Activated CD8-positive, alpha-beta T cell treated with anti-CD3 and anti-CD28 coated beads, Interleukin-2, amount 10 ng/mL, durations not matched to agents 7 days and 5 days (primary cell): ENCODE measurements around the gene DCTN2. TPM values are rescaled to one million over a fixed set of nuclear protein-coding genes. Genes with fewer than 3 reads are reported as not detected.

Experiments
- ATAC-seq: fragments of 150-1000 bp; cut with Tn5 transposase; one replicate; pipeline ENCODE4 v1.10.0; 2021; ENCODE audit warnings: moderate library complexity
- CTCF ChIA-PET: fragments of 350-600 bp; sonication (Branson Sonifier 250); formaldehyde crosslinking; loops from one replicate; lab custom pipeline; 2021; ENCODE audit warnings: antibody characterized with exemption; lab: Charles Lee
- POLR2A ChIA-PET: fragments of 350-600 bp; sonication (Branson Sonifier 250); formaldehyde crosslinking; loops from one replicate; lab custom pipeline; 2021; ENCODE audit warnings: antibody characterized with exemption; lab: Charles Lee
- DNase-seq: peaks from one replicate; pipeline ENCODE4 v3.0.0-alpha.2; 2020
- H3K27ac Mint-ChIP-seq: one replicate; pipeline ENCODE4 v1.8.0; 2021; ENCODE audit warnings: mild to moderate bottlenecking, mixed read lengths
- H3K27me3 Mint-ChIP-seq: one replicate; pipeline ENCODE4 v1.8.0; 2021; ENCODE audit warnings: low read depth, mixed read lengths
- H3K36me3 Mint-ChIP-seq: one replicate; pipeline ENCODE4 v1.8.0; 2021; ENCODE audit warnings: low read depth, mixed read lengths
- H3K4me1 Mint-ChIP-seq: one replicate; pipeline ENCODE4 v1.8.0; 2021; ENCODE audit warnings: low read depth, mixed read lengths
- H3K4me3 Mint-ChIP-seq: one replicate; pipeline ENCODE4 v1.8.0; 2021; ENCODE audit warnings: mild to moderate bottlenecking, mixed read lengths
- H3K9me3 Mint-ChIP-seq: one replicate; pipeline ENCODE4 v1.8.0; 2022; ENCODE audit warnings: mixed read lengths; ENCODE audit not compliant: insufficient read depth
- total RNA-seq, 2 experiments: library from RNA; stranded (reverse); gene quantifications; one replicate each; pipeline ENCODE4 v1.2.3, GENCODE V29; 2021

DCTN2 gene
- total RNA-seq, 2 experiments from 2014 or later: 89.3 to 96.5 TPM

DNA sequence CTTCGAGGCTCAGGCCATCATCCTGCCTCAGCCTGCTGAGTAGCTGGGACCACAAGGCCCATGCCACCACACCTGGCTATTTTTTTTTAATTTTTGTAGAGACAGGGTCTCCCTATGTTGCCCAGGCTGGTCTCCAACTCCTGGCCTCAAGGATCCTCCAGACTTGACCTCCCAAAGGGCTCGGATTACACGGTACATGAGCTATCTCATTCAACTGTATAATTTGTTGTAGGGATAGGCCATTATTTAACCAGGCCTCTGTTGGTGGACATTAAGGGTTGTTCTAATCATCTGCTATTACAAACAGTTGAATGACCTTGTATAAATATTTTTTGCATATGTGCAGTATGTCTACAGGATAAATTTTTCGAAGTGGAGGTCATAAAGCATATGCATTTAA lies 11.9 kb upstream of the DCTN2 start:
- Mint-ChIP-seq H3K9me3 (no peaks in the 10 kb centered on the region), H3K27me3 (peaks cover 9% of the 10 kb centered on the region), H3K4me1 (peaks cover 8% of the 10 kb centered on the region), H3K4me3 (no peak overlapping the region), H3K27ac (no peak overlapping the region), H3K36me3 (no peaks in the 10 kb centered on the region)
- ChIA-PET POLR2A (no interaction called here), CTCF (no interaction called here)
- DNase-seq (no peak), ATAC-seq (no peak)

DNA sequence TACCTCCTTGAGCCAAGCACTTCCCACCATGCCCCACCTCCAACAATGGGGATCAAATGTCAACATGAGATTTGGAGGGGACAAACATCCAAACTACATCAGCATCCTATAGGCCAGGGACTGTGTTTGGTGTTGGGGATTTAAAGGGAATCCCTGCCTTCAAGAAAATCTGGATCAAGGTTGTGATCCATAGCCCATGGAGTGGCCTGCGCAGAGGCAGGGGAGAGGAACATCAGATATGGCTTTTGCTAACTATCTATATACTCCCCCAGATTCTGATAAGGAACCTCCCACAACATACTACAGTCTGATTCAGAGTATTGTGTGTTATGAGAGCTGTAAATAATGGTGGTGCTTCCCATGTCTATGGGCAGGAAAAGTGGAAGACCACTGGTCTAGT lies 7.9 kb upstream of the DCTN2 start:
- Mint-ChIP-seq H3K4me1 (peaks cover 13% of the 10 kb centered on the region), H3K27me3 (peaks cover 6% of the 10 kb centered on the region), H3K27ac (no peak overlapping the region), H3K9me3 (no peaks in the 10 kb centered on the region), H3K4me3 (no peak overlapping the region), H3K36me3 (no peaks in the 10 kb centered on the region)
- POLR2A ChIA-PET: no interaction called here
- ATAC-seq: no peak
- CTCF ChIA-PET: interaction anchor here (0.7 to 2.1 kb wide), 3 partner anchors 28 to 99 kb away, joined by 3 to 10 read pairs (median 3); no protein-coding TSS in a partner anchor
- DNase-seq: no peak

DNA sequence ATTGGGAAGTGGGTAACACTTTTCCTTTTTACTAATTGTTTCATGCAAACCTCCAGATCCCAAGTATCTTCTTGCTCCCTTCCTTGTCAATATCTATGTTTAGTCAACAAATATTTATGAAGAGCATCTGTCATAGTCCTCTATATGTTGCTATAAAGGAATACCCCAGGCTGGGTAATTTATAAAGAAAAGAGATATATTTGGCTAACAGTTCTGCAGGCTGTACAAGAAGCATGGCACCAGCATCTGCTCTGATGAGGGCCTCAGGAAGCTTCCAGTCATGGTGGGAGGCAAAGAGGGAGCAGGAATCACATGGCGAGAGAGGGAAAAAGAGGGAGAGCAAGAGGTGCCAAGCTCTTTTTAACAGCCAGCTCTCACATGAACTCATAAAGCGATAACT lies 7.5 kb upstream of the DCTN2 start:
- CTCF ChIA-PET: interaction anchor here (0.7 to 2.1 kb wide), 2 partner anchors 29 to 51 kb away, joined by 3 to 10 read pairs; no protein-coding TSS in a partner anchor
- POLR2A ChIA-PET: no interaction called here

DNA sequence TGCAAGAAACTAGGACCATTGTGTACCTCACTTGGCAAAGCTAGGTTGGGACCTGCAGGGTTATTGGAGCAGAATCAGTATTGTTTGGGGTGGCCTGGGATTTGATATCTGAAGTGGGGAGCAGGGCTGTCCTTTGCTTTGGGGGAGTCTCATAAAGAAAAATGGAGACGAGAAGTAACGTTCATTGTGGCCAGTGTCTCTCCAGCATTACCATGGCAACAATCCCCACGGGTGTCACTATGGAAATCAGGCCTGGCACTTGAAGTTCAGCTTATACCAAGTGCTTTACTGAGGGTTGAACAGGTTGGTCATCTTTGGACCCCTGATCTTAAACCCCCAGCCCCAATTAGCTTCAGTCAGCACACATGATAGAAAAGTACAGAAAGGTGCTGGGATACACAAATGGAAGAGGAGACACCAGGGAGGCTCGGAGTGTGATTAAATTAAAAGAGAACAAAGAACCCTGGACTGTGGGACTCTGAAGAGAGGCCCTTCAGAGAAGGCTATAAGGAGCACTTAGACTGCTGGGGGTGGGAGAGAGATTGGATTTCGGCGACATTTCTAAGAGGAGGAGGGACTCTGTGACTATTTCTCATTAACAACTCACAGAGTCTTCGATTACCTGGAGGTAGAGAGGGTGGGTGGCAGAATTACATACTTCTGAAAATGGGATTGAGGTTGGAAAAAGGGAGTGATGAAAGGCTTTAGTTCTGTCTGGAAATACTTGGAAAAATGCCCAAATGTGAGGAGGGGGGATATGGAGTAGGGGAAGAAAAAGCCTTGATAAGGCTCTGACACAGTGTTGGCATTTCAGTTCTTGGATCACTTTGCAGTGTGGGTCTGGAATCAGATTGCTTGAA lies 6.6 kb upstream of the DCTN2 start:
- ATAC-seq: no peak
- DNase-seq: no peak
- Mint-ChIP-seq H3K27ac (no peak overlapping the region), H3K27me3 (peaks cover 14% of the 10 kb centered on the region), H3K4me1 (peaks cover 17% of the 10 kb centered on the region), H3K4me3 (no peak overlapping the region), H3K9me3 (no peaks in the 10 kb centered on the region), H3K36me3 (no peaks in the 10 kb centered on the region)
- ChIA-PET POLR2A (interaction anchor here (0.8 kb wide), 1 partner anchor 27 kb away, joined by 3 read pairs; no protein-coding TSS in a partner anchor), CTCF (interaction anchor here (1.7 to 2.7 kb wide), 3 partner anchors 30 to 98 kb away, joined by 3 to 10 read pairs (median 7); no protein-coding TSS in a partner anchor)

More for the DNA sequence above, 7.5 kb upstream of the DCTN2 start:
- Mint-ChIP-seq H3K27me3 (peaks cover 6% of the 10 kb centered on the region), H3K36me3 (no peaks in the 10 kb centered on the region), H3K4me3 (no peak overlapping the region), H3K9me3 (no peaks in the 10 kb centered on the region), H3K27ac (no peak overlapping the region), H3K4me1 (peaks cover 12% of the 10 kb centered on the region)
- ATAC-seq (no peak), DNase-seq (no peak)

DNA sequence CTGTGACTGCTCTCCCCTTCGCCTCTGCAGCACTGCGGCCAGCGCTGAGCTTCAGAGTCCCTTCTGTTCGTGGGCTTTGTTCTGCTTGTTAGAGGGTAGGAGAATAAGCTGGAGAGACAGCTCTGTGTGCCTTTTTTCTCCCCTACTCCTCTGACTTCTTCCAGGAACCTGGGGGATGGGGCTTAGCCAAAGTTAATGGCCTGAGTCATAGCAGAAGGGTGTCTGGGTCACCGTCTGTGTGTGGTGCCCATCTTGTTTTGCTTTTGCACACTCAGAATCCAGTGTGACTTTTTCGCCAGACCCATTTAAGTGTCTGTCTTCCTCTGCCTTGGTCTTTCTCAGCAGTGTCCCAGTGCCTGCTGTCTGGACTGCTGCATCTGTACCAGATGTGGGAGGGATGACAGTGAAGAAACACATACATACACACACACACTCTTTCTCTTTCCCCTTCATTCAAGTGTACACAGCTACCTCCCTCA lies 5.9 kb upstream of the DCTN2 start:
- Mint-ChIP-seq H3K4me1 (peaks cover 18% of the 10 kb centered on the region), H3K4me3 (no peak overlapping the region), H3K9me3 (no peaks in the 10 kb centered on the region), H3K27ac (no peak overlapping the region), H3K36me3 (no peaks in the 10 kb centered on the region), H3K27me3 (peaks cover 15% of the 10 kb centered on the region)
- no peak for ATAC-seq
- POLR2A ChIA-PET: interaction anchor here (0.8 kb wide), 1 partner anchor 26 kb away, joined by 3 read pairs; no protein-coding TSS in a partner anchor
- CTCF ChIA-PET: interaction anchor here (1.7 to 2.7 kb wide), 3 partner anchors 30 to 97 kb away, joined by 3 to 10 read pairs (median 7); no protein-coding TSS in a partner anchor
- DNase-seq: no peak

DNA sequence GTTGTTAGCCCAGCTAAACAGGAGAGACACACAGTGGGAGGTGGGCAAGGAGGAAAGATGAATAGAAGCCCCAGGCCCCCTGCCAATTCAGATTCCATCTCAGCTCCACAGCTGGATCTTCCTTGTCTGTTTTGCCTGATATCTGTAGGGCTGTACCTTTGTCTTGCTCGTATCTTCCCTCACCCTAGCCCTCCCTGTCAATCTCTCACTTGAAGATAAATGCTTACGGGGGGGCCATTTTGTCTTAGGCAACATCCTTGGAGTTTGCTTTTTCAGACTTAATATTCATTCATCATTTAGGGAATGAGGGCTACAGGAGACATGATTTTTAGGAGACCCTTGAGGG lies 5.3 kb upstream of the DCTN2 start:
- ChIA-PET CTCF (interaction anchor here (1.7 to 2.7 kb wide), 2 partner anchors 68 to 96 kb away, joined by 3 to 7 read pairs; no protein-coding TSS in a partner anchor), POLR2A (no interaction called here)
- ATAC-seq (no peak), DNase-seq (no peak)
- Mint-ChIP-seq H3K27ac (no peak overlapping the region), H3K4me3 (no peak overlapping the region), H3K27me3 (peaks cover 15% of the 10 kb centered on the region), H3K4me1 (peaks cover 22% of the 10 kb centered on the region), H3K36me3 (no peaks in the 10 kb centered on the region), H3K9me3 (no peaks in the 10 kb centered on the region)

DNA sequence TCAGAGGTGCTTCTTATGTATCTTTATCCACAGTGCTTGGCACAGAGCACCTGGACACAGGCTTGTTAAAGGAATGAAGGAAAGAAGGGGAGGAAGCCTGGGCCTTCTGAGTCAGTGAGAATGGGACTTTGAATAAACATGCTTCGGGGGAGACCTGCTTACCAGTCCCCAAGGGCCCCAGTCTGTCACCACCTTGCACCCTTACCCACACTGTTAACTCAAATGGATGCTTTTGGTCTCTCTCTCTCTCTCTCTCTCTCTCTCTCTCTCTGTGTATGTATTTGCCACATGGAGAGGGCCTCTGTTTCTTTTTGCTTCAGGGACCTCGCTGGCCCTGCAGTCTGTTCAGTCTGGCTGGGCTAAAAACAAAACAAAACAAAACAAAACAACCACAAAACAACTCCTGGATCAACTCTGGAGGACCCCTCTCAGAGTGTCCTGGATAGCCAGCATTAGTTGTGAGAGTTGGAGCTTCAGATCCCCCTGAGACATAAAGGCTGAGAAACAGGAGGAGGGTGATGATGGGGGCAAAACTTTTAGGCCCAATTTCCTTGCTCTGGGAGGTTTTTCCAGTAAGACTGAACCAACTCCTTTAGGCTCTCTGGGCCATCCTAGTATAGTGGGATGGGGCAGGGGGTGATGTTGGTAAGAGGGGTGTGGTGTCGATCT lies 4.8 kb upstream of the DCTN2 start:
- DNase-seq (no peak), ATAC-seq (no peak)
- no peak overlapping the region for H3K4me3 Mint-ChIP-seq
- no peak overlapping the region for H3K27ac Mint-ChIP-seq
- ChIA-PET CTCF (interaction anchor here (2.7 kb wide), 1 partner anchor 68 kb away, joined by 7 read pairs; no protein-coding TSS in a partner anchor), POLR2A (no interaction called here)
- peaks cover 15% of the 10 kb centered on the region for H3K27me3 Mint-ChIP-seq
- H3K9me3 Mint-ChIP-seq: no peaks in the 10 kb centered on the region
- peaks cover 25% of the 10 kb centered on the region for H3K4me1 Mint-ChIP-seq
- H3K36me3 Mint-ChIP-seq: no peaks in the 10 kb centered on the region

DNA sequence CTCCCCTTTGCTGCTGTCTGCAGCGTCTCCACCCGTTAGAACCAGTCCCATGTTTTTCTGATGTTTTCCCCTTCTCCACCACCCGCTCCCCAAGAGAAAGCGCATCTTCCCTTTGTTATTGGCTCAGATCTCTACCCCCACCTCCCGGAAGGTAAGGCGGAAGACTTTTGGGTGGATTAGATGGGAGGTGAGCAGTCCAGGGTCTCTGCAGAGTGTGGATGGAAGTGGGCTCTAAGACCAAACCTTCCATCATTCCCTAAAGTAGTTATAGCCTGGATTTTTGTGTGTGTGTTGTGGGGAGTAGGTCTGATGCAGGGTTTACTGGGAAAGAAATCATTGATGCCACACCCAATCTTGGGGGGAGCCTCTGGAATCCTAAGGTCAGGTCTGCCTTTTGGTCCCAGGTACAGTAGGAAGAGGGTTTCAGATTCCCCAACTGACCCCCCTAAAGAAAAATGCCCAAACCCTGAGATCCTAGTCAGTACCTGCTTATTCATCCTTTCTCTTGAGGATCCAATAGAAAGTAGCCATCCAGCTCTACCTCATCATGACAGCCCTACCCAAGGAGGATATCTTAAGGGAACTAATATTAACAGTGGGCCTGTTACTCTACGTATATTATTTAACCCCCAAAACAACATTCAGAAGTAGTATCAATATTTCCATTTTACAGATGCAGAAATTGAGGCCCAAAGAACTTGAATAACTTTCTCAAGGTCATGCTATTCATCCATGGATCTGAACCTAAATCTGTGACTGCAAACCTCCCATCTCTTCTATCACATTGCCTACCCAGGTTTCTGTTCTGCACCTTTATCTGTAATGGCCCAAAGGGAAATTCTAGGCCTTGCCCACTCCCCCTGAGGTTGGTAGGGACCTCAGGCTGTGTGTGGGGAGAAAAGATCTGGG lies 3.9 kb upstream of the DCTN2 start:
- ChIA-PET CTCF (no interaction called here), POLR2A (no interaction called here)
- peaks cover 15% of the 10 kb centered on the region for H3K27me3 Mint-ChIP-seq
- no peak for ATAC-seq
- peaks cover 29% of the 10 kb centered on the region for H3K4me1 Mint-ChIP-seq
- peaks cover 2% of the 10 kb centered on the region for H3K36me3 Mint-ChIP-seq
- no peaks in the 10 kb centered on the region for H3K9me3 Mint-ChIP-seq
- no peak for DNase-seq
- no peak overlapping the region for H3K27ac Mint-ChIP-seq
- H3K4me3 Mint-ChIP-seq: peak overlapping the region; percentile 51

DNA sequence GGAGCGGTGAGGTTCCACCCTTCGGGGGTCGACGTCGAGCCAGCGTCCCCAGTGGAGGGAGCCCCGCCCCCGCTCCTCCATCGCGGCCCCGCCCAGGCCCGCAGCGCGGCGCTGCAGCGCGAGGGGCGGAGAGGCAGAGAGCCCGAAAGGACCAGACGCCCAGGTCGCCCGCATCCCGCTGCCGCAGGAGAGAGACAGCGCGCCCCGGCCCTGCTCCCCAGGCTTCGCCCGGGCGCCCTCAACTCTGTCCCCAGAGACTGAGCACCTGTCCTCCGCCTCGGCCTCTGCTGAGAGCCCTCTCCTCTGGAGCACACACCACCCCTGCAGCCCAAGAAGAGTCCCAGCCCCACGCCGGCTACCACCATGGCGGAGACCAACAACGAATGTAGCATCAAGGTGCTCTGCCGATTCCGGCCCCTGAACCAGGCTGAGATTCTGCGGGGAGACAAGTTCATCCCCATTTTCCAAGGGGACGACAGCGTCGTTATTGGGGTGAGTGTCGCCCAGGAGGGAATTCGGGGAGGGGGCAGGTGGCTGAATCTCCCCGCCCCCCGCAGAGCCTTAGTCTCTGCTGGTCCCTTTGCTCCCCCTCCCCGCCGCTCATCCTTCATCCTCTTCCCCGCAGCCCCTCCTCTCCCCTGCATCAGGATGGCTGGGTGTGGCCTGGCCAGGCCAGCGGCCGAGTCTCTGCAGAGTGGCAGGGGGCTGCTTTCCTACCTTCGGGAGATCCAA lies 3.1 kb upstream of the DCTN2 start, which contains the start of gene KIF5A:
Gene KIF5A (plus strand): TSS at position 136 of the 732 bp plus-strand sequence. CDS start 228 bp downstream, at position 364.
- H3K36me3 Mint-ChIP-seq: peaks cover 6% of the 10 kb centered on the region
- CTCF ChIA-PET: no interaction called here

DNA sequence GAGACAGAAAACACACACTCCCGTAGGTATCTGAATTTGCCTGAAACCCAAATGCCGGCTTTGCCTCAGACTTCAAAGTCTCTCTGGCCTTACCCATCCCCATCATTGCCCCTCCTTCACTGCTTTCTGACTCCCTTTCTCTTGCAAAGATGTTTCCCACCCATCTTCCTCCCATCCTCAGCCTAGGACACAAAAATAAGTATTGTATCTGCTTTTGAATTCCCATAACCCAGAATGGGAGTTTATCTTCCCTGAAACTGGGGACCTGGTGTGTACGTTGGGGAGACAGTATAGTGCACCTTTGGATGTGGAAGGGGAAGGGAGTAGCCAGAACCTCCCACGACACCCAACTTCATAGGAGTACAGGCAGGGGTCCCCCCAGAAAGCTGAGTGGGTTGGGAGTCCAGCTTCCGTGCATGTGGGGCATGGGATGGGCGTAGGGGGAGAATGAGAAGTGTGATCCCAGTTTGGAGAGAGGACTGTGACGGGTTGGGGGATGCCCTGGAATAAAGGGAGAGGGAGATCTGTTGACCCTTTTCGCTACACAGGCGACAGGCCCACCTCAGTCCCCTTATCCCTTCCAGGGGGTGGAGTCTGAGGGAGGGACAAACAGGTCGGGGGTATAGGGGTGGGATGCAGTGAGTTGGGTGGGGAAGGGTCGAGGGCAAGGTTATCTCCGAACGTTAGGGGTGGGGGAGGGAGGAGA lies 2.4 kb upstream of the DCTN2 start:
- peaks cover 15% of the 10 kb centered on the region for H3K27me3 Mint-ChIP-seq
- peaks cover 10% of the 10 kb centered on the region for H3K36me3 Mint-ChIP-seq
- ATAC-seq (no peak), DNase-seq (no peak)
- ChIA-PET POLR2A (no interaction called here), CTCF (interaction anchor here (1.2 kb wide), 1 partner anchor 91 kb away, joined by 3 read pairs; the partner anchor contains the start of gene GLI1)
- no peak overlapping the region for H3K27ac Mint-ChIP-seq
- peaks cover 42% of the 10 kb centered on the region for H3K4me1 Mint-ChIP-seq
- no peaks in the 10 kb centered on the region for H3K9me3 Mint-ChIP-seq
- H3K4me3 Mint-ChIP-seq: peak overlapping the region; percentile 76

More for the DNA sequence above, 3.1 kb upstream of the DCTN2 start, which contains the start of gene KIF5A:
- ATAC-seq (peak; percentile 59), DNase-seq (peak; percentile 70)
- Mint-ChIP-seq H3K27ac (no peak within 1 kb of the TSS), H3K4me3 (peak within 1 kb of the TSS; percentile 76), H3K27me3 (peaks cover 15% of the 10 kb centered on the region), H3K4me1 (peaks cover 37% of the 10 kb centered on the region), H3K9me3 (no peaks in the 10 kb centered on the region)
- POLR2A ChIA-PET: no interaction called here
